HEK293 (cell line): ENCODE results near the gene TOMM40L.

Experiments
- CTCF ChIA-PET: fragments of 350-600 bp; formaldehyde crosslinking; extraction: SDS; loops from one replicate; lab custom pipeline; 2021; ENCODE audit warnings: antibody characterized with exemption; lab: Yijun Ruan, JAX
- POLR2A ChIA-PET: fragments of 300-600 bp; formaldehyde crosslinking; extraction: SDS; loops from one replicate; lab custom pipeline; 2020; ENCODE audit warnings: antibody characterized with exemption, inconsistent platforms; lab: Yijun Ruan, JAX
- H3K27ac ChIP-seq: fragments of 200-500 bp; sonication (Bioruptor generic); 2 replicates; pipeline ENCODE4 v1.5.1; 2014; ENCODE audit warnings: low read depth, low read length, control low read depth, inconsistent platforms; ENCODE audit errors: extremely low read depth
- H3K36me3 ChIP-seq, 2 experiments: fragments of 200-500 bp in 1 of 2; sonication (Bioruptor generic) in 1 of 2; 1 replicate in 1 of 2; 2 replicates in 1 of 2; pipeline ENCODE4 v1.5.1; 2014 to 2017; ENCODE audit warnings: inconsistent platforms in 2 of 2, low read length in 2 of 2; ENCODE audit not compliant: control insufficient read depth in 2 of 2, insufficient read depth in 1 of 2
- H3K4me1 ChIP-seq: fragments of 200-500 bp; sonication (Bioruptor generic); 2 replicates; pipeline ENCODE4 v1.5.1; 2014; ENCODE audit warnings: mild to moderate bottlenecking, low read length, inconsistent platforms; ENCODE audit not compliant: control insufficient read depth, insufficient read depth
- H3K4me3 ChIP-seq: 2 replicates; pipeline ENCODE4 v1.5.1; 2011; ENCODE audit warnings: low read depth, mild to moderate bottlenecking, control low read depth, low read length, moderate library complexity
- H3K9me3 ChIP-seq: fragments of 200-500 bp; sonication (Bioruptor generic); 2 replicates; pipeline ENCODE4 v1.5.1; 2014; ENCODE audit warnings: low read depth, low read length, inconsistent platforms; ENCODE audit not compliant: control insufficient read depth, insufficient read depth
- BCL11B ChIP-seq: fragments of 450-650 bp; formaldehyde crosslinking; IDR thresholded peaks from 2 replicates; pipeline ENCODE4 v1.5.1; 2016; ENCODE audit warnings: low read depth, missing biosample characterization, missing genetic modification characterization
- HOXA7 ChIP-seq: sonication (generic); formaldehyde crosslinking; IDR thresholded peaks from 2 replicates; pipeline ENCODE4 v1.8.1; 2022; ENCODE audit warnings: missing genetic modification reagents, borderline replicate concordance
- MEIS1 ChIP-seq: sonication (generic); formaldehyde crosslinking; IDR thresholded peaks from 2 replicates; pipeline ENCODE4 v1.8.1; 2022; ENCODE audit warnings: missing genetic modification reagents, mild to moderate bottlenecking, borderline replicate concordance
- OSR2 ChIP-seq: fragments of 450-650 bp; formaldehyde crosslinking; IDR thresholded peaks from 2 replicates; pipeline ENCODE4 v1.5.1; 2016; ENCODE audit warnings: missing biosample characterization, missing genetic modification characterization
- RBAK ChIP-seq: fragments of 450-650 bp; formaldehyde crosslinking; IDR thresholded peaks from 2 replicates; pipeline ENCODE4 v1.5.1; 2016; ENCODE audit warnings: missing biosample characterization, missing genetic modification characterization
- ZNF132 ChIP-seq: fragments of 450-650 bp; formaldehyde crosslinking; IDR thresholded peaks from 2 replicates; pipeline ENCODE4 v1.5.1; 2017; ENCODE audit warnings: missing biosample characterization, missing genetic modification characterization, borderline replicate concordance
- ZNF138 ChIP-seq: fragments of 450-650 bp; formaldehyde crosslinking; IDR thresholded peaks from 2 replicates; pipeline ENCODE4 v1.5.1; 2016; ENCODE audit warnings: missing biosample characterization, missing genetic modification characterization, borderline replicate concordance
- ZNF140 ChIP-seq: fragments of 450-650 bp; formaldehyde crosslinking; IDR thresholded peaks from 2 replicates; pipeline ENCODE4 v1.5.1; 2016; ENCODE audit warnings: missing biosample characterization, missing genetic modification characterization
- ZNF341 ChIP-seq: fragments of 450-650 bp; formaldehyde crosslinking; IDR thresholded peaks from 2 replicates; pipeline ENCODE4; 2016; ENCODE audit warnings: low read depth, missing biosample characterization, missing genetic modification characterization
- ZNF394 ChIP-seq: fragments of 450-650 bp; formaldehyde crosslinking; IDR thresholded peaks from 2 replicates; pipeline ENCODE4 v1.5.1; 2016; ENCODE audit warnings: missing biosample characterization, missing genetic modification characterization, mild to moderate bottlenecking, moderate library complexity, borderline replicate concordance
- ZNF529 ChIP-seq: fragments of 450-650 bp; formaldehyde crosslinking; IDR thresholded peaks from 2 replicates; pipeline ENCODE4 v1.5.1; 2017; ENCODE audit warnings: missing genetic modification characterization, missing biosample characterization; ENCODE audit not compliant: insufficient replicate concordance
- ZNF555 ChIP-seq: fragments of 450-650 bp; formaldehyde crosslinking; conservative IDR thresholded peaks from 2 replicates; pipeline ENCODE4 v1.5.1; 2017; ENCODE audit warnings: missing biosample characterization, mild to moderate bottlenecking, missing genetic modification characterization, inconsistent platforms
- ZNF664 ChIP-seq: fragments of 450-650 bp; formaldehyde crosslinking; IDR thresholded peaks from 2 replicates; pipeline ENCODE4 v1.5.1; 2016; ENCODE audit warnings: missing biosample characterization, missing genetic modification characterization
- ZNF670 ChIP-seq: fragments of 450-650 bp; formaldehyde crosslinking; IDR thresholded peaks from 2 replicates; pipeline ENCODE4 v1.5.1; 2016; ENCODE audit warnings: missing biosample characterization, missing genetic modification characterization, low read depth
- ZNF777 ChIP-seq: fragments of 450-650 bp; formaldehyde crosslinking; IDR thresholded peaks from 2 replicates; pipeline ENCODE4 v1.5.1; 2017; ENCODE audit warnings: missing biosample characterization, missing genetic modification characterization, borderline replicate concordance
- TF ChIP-seq, protein P1 (sequence below): fragments of 450-650 bp; formaldehyde crosslinking; IDR thresholded peaks from 2 replicates; pipeline ENCODE4 v1.5.1; 2016; ENCODE audit warnings: missing biosample characterization, missing genetic modification characterization

Gene TOMM40L

DNA sequence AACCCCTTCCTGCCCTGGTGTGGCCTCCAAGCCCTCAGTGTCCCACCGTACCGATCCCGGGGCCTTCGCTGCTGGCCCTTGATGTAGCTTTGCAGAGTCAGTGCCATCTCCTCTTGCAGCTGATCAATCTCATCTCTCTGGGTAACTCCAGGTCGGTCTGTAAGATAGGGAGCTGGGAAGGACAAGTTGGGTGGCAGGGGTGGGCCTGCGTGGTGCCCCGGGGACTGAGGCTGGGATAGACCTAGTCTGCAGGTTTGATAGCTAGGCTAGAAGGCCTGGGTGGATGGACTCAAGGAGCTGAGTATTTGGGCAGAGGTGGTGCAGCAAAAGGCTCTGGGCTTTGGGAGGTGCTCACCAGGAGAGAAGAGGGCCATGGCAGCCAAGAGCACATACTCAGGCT lies 4.9 kb downstream of the TOMM40L start:
- ChIA-PET POLR2A (interaction anchor here (1.4 kb wide), 1 partner anchor 59 kb away, joined by 3 read pairs; no protein-coding TSS in a partner anchor), CTCF (interaction anchor here (0.6 to 9.7 kb wide), 9 partner anchors 9 to 152 kb away, joined by 3 to 146 read pairs (median 6); partner anchors contain the start of gene NR1I3)
- Histone ChIP-seq H3K27ac (no peak overlapping the region), H3K9me3 (no peaks in the 10 kb centered on the region), H3K4me3 (no peak overlapping the region), H3K36me3 (peaks cover 0 to 33% of the 10 kb centered on the region in 2 experiments; a peak in 1 of 3 replicates), H3K4me1 (no peaks in the 10 kb centered on the region)
- TF ChIP-seq ZNF138 (tag by site-specific recombination) (no peak), ZNF140 (tag by site-specific recombination) (no peak), ZNF341 (tag by site-specific recombination) (no peak), ZNF670 (tag by site-specific recombination) (no peak)

DNA sequence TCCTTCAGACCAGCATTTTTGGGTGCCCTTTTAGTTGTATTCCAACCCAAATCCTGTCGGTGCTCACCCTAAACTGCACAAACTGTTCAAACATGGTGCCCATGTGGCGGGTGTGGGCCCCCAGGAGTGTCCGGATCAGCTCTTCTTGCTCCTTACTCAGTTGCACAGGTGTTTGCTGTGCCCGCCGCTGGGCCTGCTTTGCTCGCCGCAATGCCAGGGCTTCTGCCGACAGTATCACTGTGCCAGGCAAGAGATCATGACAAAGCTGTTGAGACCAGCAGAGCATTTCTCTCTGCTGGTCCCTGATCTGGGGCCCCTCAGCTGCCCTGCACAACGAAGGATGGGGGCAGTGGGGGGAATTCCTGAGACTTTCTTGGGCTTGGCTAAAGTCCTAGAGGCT lies 7.2 kb downstream of the TOMM40L start:
- CTCF ChIA-PET = interaction anchor here (0.6 to 1.5 kb wide), 4 partner anchors 58 to 802 kb away, joined by 3 to 7 read pairs (median 5); no protein-coding TSS in a partner anchor
- Histone ChIP-seq H3K9me3 (no peaks in the 10 kb centered on the region), H3K27ac (no peak overlapping the region), H3K4me1 (no peaks in the 10 kb centered on the region), H3K4me3 (no peak overlapping the region), H3K36me3 (peaks cover 0 to 30% of the 10 kb centered on the region in 2 experiments; a peak in 1 of 3 replicates)
- POLR2A ChIA-PET = interaction anchor here (1.2 kb wide), 1 partner anchor 81 kb away, joined by 3 read pairs; the partner anchor contains the start of gene SDHC
- TF ChIP-seq ZNF529 = no peak
- no peak for TF ChIP-seq HOXA7
- no peak for TF ChIP-seq RBAK (tag by site-specific recombination)
- no peak for TF ChIP-seq BCL11B (tag by site-specific recombination)
- no peak for TF ChIP-seq MEIS1 (CRISPR knock-in tag)
- no peak for TF ChIP-seq ZNF394 (tag by site-specific recombination)
- TF ChIP-seq, protein P1, sequence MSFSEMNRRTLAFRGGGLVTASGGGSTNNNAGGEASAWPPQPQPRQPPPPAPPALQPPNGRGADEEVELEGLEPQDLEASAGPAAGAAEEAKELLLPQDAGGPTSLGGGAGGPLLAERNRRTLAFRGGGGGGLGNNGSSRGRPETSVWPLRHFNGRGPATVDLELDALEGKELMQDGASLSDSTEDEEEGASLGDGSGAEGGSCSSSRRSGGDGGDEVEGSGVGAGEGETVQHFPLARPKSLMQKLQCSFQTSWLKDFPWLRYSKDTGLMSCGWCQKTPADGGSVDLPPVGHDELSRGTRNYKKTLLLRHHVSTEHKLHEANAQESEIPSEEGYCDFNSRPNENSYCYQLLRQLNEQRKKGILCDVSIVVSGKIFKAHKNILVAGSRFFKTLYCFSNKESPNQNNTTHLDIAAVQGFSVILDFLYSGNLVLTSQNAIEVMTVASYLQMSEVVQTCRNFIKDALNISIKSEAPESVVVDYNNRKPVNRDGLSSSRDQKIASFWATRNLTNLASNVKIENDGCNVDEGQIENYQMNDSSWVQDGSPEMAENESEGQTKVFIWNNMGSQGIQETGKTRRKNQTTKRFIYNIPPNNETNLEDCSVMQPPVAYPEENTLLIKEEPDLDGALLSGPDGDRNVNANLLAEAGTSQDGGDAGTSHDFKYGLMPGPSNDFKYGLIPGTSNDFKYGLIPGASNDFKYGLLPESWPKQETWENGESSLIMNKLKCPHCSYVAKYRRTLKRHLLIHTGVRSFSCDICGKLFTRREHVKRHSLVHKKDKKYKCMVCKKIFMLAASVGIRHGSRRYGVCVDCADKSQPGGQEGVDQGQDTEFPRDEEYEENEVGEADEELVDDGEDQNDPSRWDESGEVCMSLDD (tag by site-specific recombination) = no peak
- no peak for TF ChIP-seq ZNF132 (tag by site-specific recombination)
- TF ChIP-seq OSR2 (tag by site-specific recombination) = no peak
- TF ChIP-seq ZNF555 (tag by site-specific recombination) = no peak

DNA sequence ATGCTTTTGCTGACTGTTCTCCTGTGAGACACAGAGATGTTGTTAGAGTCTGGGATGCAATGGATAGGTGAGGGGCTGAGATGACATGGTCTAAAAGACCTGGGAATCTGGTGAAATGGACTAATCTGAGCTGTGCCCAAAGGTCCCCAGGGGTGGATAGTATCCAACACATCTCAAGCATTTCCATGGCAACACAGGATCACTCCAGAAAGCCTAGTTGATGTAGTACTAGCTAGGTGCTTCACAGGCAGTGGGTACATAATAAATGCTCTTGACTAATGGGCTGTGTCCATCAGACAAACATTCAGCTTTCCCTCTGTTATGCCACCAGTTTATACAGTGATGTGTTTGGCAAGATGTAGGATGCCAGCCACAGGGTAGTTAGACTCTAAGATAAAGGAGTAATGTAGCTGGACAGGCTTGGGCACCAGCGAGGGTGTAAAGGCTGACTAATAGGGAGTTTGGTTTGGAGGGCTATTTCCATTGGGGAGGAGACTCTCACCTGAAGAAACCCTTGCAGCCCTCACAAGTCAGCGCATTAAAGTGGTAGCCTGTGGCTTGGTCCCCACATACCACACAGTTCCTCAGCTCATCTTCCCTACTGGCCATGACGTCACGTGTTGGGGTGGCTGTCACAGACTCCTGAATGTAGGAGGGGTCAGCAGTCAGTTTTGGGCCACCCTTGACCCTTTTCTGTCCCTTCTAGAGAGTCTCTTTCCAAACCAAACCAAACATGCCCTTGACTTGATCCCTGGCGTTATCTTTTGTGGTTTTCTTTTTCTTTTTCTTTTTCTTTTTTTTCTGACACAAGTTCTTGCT lies 10.3 kb downstream of the TOMM40L start:
- POLR2A ChIA-PET = interaction anchor here (0.6 to 1.5 kb wide), 2 partner anchors 10 to 46 kb away, joined by 3 to 8 read pairs; partner anchors contain the start of gene TOMM40L
- H3K4me1 ChIP-seq = no peaks in the 10 kb centered on the region
- H3K4me3 ChIP-seq = no peak overlapping the region
- 0 out of 2 replicates have a peak, but pooled peaks have one; percentile 7 for TF ChIP-seq ZNF664 (tag by site-specific recombination)
- no peak for TF ChIP-seq ZNF777 (tag by site-specific recombination)
- TF ChIP-seq, all 188 proteins: peak for 1
- Histone ChIP-seq H3K9me3 (no peaks in the 10 kb centered on the region), H3K27ac (no peak overlapping the region), H3K36me3 (no peaks in the 10 kb centered on the region)
- CTCF ChIA-PET = interaction anchor here (0.6 to 1.9 kb wide), 6 partner anchors 9 to 458 kb away, joined by 3 to 10 read pairs (median 4); partner anchors contain the start of gene TOMM40L
